GM12878 (cell line): ENCODE measurements around the gene WHRN.

Experiments used
- CHD4 ChIP-seq: fragments of 200-600 bp; sonication (generic); IDR thresholded peaks from 2 replicates; pipeline ENCODE4 v1.6.1; 2016; ENCODE audit warnings: mild to moderate bottlenecking
- CTCF ChIP-seq, 3 experiments: IDR thresholded peaks in 2 of 3; conservative IDR thresholded peaks in 1 of 3; 2 replicates each; pipeline ENCODE4 v1.5.1; 2011; ENCODE audit warnings: low read depth in 3 of 3, low read length in 3 of 3, mild to moderate bottlenecking in 3 of 3, control low read depth in 2 of 3, moderate library complexity in 2 of 3, inconsistent platforms in 1 of 3, mixed read lengths in 1 of 3; ENCODE audit not compliant: control insufficient read depth in 2 of 3, insufficient read depth in 1 of 3; ENCODE audit errors: extremely low read depth in 1 of 3
- EED ChIP-seq: sonication (generic); IDR thresholded peaks from 2 replicates; pipeline ENCODE4 v1.6.1; 2016; ENCODE audit warnings: antibody characterized with exemption, low read depth
- MEF2B ChIP-seq: fragments of 450-650 bp; IDR thresholded peaks from 2 replicates; pipeline ENCODE4 v1.6.1; 2018; ENCODE audit warnings: mild to moderate bottlenecking, moderate library complexity; ENCODE audit not compliant: partially characterized antibody, poor library complexity, severe bottlenecking
- RUNX3 ChIP-seq: IDR thresholded peaks from 2 replicates; pipeline ENCODE4 v1.6.1; 2012; ENCODE audit warnings: low read length, inconsistent platforms

GRCh38 chr9:114372921-114373448, 132.3 kb downstream of the WHRN start:
- TF ChIP-seq EED, result peak; percentile 95
- no peak for TF ChIP-seq RUNX3
- peak; percentile 73 for TF ChIP-seq MEF2B
- no peak for TF ChIP-seq CHD4
- peak in 2 of 3 experiments; percentile 0 to 28; a peak in 2 of 6 replicates for TF ChIP-seq CTCF (IDR thresholded peaks at IDR 0.05 in 2 of 3, conservative IDR thresholded peaks at IDR 0.05 in 1 of 3; ENCODE audit: control insufficient read depth in 2 of 3, extremely low read depth in 1 of 3, insufficient read depth in 1 of 3, low read depth in 3 of 3, low read length in 3 of 3)
